GM21423 (cell line): ENCODE results near the gene CDYL2.
"Not testable (repeated sequence)": the region's sequence is repeated elsewhere in the genome, so short reads cannot be mapped to it uniquely, and the experiment has no call there.

Source experiments
- ATAC-seq: cut with Tn5 transposase; IDR thresholded peaks from one replicate; pipeline ENCODE4 v1.9.1; 2021; ENCODE audit warnings: mild to moderate bottlenecking, moderate library complexity; ENCODE audit not compliant: unreplicated experiment

Gene CDYL2

GRCh38 chr16:80809366-80809765 lies 5.0 kb upstream of the CDYL2 start:
- ATAC-seq: no peak

- no peak for ATAC-seq
Measured at GRCh38 chr16:80807906-80808305, 3.5 kb upstream of the CDYL2 start.

- no peak for ATAC-seq
Measured at GRCh38 chr16:80806927-80807340, 2.5 kb upstream of the CDYL2 start.

DNA sequence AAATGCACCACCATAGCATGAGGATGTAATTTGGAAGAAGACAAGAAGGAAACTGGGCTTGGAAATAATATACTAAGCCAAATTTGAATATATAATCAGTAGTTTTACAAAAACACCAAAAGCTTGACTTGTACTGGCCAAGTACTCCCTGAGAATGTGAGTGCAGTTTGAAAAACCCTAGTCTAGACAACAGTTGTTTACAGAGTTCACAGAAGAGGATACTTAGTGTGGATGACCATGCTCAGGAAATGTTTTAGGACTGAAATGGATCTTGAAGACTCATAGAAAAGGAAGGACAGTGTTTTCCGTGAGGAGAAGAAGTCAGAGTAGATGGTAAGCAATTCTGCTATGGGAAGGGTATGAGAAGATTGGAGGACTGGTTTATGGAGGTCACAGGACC lies 1.9 kb upstream of the CDYL2 start:
- no peak for ATAC-seq

- ATAC-seq: no peak
Measured at GRCh38 chr16:80804056-80804525, 307 bp downstream of the CDYL2 start.

- ATAC-seq: peak; percentile 28
Measured at GRCh38 chr16:80803339-80804055, 901 bp downstream of the CDYL2 start.

GRCh38 chr16:80802902-80803301 lies 1.5 kb downstream of the CDYL2 start:
- ATAC-seq: no peak

DNA sequence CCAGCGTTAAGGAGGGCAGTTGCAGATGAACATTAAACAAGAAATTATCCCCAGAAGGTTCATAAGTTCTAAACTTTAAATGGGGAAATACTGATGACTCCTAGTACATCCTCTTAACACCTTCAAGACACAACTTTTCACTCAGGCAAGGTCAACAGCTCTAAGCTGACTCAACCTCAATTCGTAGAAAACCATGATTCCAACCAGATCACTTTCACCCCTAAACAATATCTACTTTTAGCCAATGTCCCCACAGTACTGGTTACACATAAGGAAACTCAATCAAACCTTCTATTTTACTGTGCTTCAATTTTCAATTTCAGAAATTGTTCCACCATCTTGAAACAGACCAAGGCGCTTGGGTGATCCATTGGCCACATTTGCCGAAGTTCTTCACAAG lies 2.3 kb downstream of the CDYL2 start:
- no peak for ATAC-seq

DNA sequence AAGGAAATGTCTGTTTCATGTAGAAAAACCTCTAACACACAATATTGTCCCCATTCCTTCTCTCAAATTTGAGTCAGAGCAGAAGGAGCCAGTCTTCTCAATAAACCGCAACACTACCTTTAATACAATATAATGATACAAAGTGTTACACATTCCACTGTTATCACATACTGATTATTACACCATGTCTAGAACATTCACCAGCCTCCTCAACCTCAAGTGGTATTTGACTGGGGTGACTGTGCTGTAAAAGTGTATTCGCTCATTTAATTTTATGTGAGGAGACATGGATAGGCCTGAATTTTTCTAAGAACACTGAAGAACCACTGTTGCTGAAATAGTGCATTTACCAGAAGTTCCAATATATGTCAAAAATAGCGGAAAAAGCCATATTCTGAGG lies 10.3 kb downstream of the CDYL2 start:
- ATAC-seq: no peak

DNA sequence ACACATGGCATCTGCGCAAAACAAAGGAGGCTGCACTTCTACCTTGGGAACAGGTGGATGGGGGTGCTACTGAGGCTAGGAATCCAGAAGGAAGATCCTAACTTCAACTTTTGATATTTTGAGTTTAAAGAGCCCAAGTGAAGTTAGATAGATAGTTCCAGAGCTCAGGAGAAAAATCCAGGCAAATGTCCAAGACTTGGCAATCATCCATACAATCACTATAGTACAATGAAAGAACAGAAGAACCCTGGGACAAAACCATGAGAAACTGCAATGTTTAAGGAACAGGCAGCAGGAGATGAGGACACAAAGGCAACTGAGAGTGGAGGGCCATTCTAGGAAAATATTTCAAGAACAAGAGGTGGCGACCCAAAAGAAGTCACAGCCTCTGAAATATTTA lies 12.4 kb downstream of the CDYL2 start:
- ATAC-seq: no peak

GRCh38 chr16:80791411-80791810 lies 13.0 kb downstream of the CDYL2 start:
- ATAC-seq: no peak

DNA sequence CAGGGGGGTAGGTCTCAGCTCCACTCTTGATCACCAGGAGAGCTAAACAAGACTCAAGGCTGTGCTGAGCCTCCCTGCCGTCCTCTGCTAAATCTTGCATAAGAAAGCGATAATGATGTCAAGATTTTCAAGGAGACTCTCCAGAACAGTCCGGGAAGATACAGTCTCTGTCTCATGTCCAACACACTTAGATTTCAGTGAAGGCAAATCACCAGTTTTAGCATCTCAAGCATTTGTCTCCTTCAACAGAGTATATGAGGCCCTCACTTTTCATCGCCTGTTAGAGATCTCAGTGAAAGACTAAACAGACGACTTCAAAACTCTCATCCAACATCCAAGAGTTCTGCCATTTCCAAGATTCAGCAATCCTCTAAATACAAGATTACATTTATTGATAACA lies 13.6 kb downstream of the CDYL2 start:
- ATAC-seq: no peak

- ATAC-seq: no peak
Measured at GRCh38 chr16:80788027-80788426, 16.4 kb downstream of the CDYL2 start.

- not testable (repeated sequence) for ATAC-seq
Measured at GRCh38 chr16:80786561-80786960, 17.8 kb downstream of the CDYL2 start.

- no peak for ATAC-seq
Measured at GRCh38 chr16:80784951-80785350, 19.4 kb downstream of the CDYL2 start.

- ATAC-seq: no peak
Measured at GRCh38 chr16:80778703-80779102, 25.7 kb downstream of the CDYL2 start.

GRCh38 chr16:80776856-80777255 lies 27.5 kb downstream of the CDYL2 start:
- no peak for ATAC-seq

- no peak for ATAC-seq
Measured at GRCh38 chr16:80775450-80775849, 28.9 kb downstream of the CDYL2 start.

GRCh38 chr16:80766798-80767197 lies 37.6 kb downstream of the CDYL2 start:
- no peak for ATAC-seq

DNA sequence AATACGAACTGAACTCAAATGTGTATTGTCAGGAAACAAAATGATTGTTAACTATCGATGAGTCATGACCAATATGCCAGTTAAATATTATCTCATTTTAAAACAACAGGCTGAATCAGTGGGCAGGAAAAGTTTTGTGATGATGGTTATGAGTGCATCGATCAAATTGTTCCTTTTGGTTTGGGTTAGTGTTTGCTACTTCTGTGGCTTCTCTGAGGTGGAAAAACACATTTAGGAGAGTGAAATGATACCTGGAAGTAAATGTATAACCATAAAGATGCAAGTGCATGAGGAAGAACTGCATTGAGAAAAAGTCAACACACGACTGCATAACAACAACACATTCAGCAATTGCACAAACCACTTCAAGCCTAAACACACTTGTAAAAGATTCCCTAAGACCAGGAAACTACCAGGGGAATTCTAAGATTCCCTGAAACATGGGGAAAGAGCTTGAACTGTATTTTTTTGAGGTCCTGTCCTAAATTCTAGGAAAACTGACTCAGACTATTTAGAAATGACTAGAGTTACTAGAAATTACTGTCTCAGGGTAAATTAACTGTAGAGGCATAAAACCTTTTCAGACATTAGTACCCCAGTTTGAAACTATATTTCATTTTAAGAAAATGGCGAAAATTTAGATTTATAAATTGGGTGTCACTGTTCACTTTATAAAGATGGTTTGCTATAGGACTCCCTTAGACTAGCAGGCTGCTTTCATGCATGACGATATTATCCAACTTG lies 44.8 kb downstream of the CDYL2 start:
- ATAC-seq: no peak

- no peak for ATAC-seq
Measured at GRCh38 chr16:80754476-80754875, 49.9 kb downstream of the CDYL2 start.

GRCh38 chr16:80752541-80752940 lies 51.9 kb downstream of the CDYL2 start:
- ATAC-seq: no peak
